ENCODE data around the gene GPR153.

Gene GPR153

GRCh38 chr1:6262555-6263420 lies 1.9 kb upstream of the GPR153 start:
- H3K27ac ChIP-seq (ENCODE audit: insufficient read depth in 1 of 2, low read depth in 1 of 2, low read length in 2 of 2, poor library complexity in 1 of 2, severe bottlenecking in 2 of 2) = no peak overlapping the region

DNA sequence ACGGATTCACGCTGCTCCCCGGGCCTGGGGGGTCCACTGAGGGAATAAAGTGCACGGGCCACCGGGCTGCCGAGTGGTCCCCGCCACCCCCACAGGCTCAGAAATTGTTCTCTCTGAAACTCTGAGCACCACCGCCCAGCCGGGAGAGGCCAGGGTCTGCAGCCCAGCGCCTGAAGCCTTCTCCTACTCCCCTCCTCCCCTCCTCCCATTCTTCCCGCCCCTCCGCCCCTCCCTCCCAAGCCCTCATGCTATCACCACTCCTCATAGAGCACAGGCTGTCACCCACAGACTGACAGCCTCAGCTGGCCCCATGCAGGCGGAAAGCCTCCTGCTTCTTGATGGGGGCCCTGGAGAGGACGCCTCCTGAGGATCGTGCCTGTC lies 707 bp upstream of the GPR153 start:
- peaks cover 0 to 16% (median 14%) of the 10 kb centered on the region in 4 experiments for H3K4me1 ChIP-seq (ENCODE audit: control extremely low read depth in 1 of 4, control insufficient read depth in 4 of 4, insufficient read depth in 4 of 4, low read length in 3 of 4)
- DNase-seq = no peak
- peak overlapping the region in 3 of 7 experiments; percentile 50 to 66 (median 60) for H3K4me3 ChIP-seq (ENCODE audit: control insufficient read depth in 1 of 7, extremely low read depth in 1 of 7, insufficient read depth in 4 of 7, low read depth in 2 of 7, low read length in 6 of 7)
- H3K27ac ChIP-seq (ENCODE audit: insufficient read depth in 1 of 2, low read depth in 1 of 2, low read length in 2 of 2, poor library complexity in 1 of 2, severe bottlenecking in 2 of 2) = no peak overlapping the region
- 14% methylated on average over 12 of the region's 15 CpGs for WGBS (ENCODE audit: insufficient coverage)
- no peaks in the 10 kb centered on the region for H3K9me3 ChIP-seq (ENCODE audit: control extremely low read depth in 1 of 5, control insufficient read depth in 4 of 5, insufficient read depth in 2 of 5, low read depth in 1 of 5, low read length in 4 of 5)
- ChIA-PET POLR2A (no interaction called here), CTCF (no interaction called here)
- peaks cover 0 to 52% (median 24%) of the 10 kb centered on the region in 5 experiments for H3K27me3 ChIP-seq (replicated peaks in 2 of 5; ENCODE audit: control insufficient read depth in 4 of 5, insufficient read depth in 5 of 5, low read length in 4 of 5)
- peaks cover 0 to 3% (median 0%) of the 10 kb centered on the region in 4 experiments for H3K36me3 ChIP-seq (ENCODE audit: control insufficient read depth in 4 of 4, insufficient read depth in 4 of 4, low read length in 3 of 4)

More at GRCh38 chr1:6262555-6263420, 1.9 kb upstream of the GPR153 start:
- CTCF ChIA-PET = interaction anchor here (1.2 kb wide), 1 partner anchor 14 kb away, joined by 4 read pairs; no protein-coding TSS in a partner anchor
- Histone ChIP-seq H3K9me3 (ENCODE audit: control extremely low read depth in 1 of 5, control insufficient read depth in 4 of 5, insufficient read depth in 2 of 5, low read depth in 1 of 5, low read length in 4 of 5) (no peaks in the 10 kb centered on the region), H3K36me3 (ENCODE audit: control insufficient read depth in 4 of 4, insufficient read depth in 4 of 4, low read length in 3 of 4) (peaks cover 0 to 3% (median 0%) of the 10 kb centered on the region in 4 experiments), H3K4me3 (ENCODE audit: control insufficient read depth in 1 of 7, extremely low read depth in 1 of 7, insufficient read depth in 4 of 7, low read depth in 2 of 7, low read length in 6 of 7) (no peak overlapping the region), H3K4me1 (ENCODE audit: control extremely low read depth in 1 of 4, control insufficient read depth in 4 of 4, insufficient read depth in 4 of 4, low read length in 3 of 4) (peaks cover 0 to 16% (median 14%) of the 10 kb centered on the region in 4 experiments), H3K27me3 (replicated peaks in 2 of 5; ENCODE audit: control insufficient read depth in 4 of 5, insufficient read depth in 5 of 5, low read length in 4 of 5) (peaks cover 0 to 45% (median 20%) of the 10 kb centered on the region in 5 experiments)
- POLR2A ChIA-PET = no interaction called here
- 94% methylated on average over 21 of the region's 25 CpGs for WGBS (ENCODE audit: insufficient coverage)
- DNase-seq = no peak

- Histone ChIP-seq H3K27ac (ENCODE audit: insufficient read depth in 1 of 2, low read depth in 1 of 2, low read length in 2 of 2, poor library complexity in 1 of 2, severe bottlenecking in 2 of 2) (no peak overlapping the region), H3K4me3 (ENCODE audit: control insufficient read depth in 1 of 7, extremely low read depth in 1 of 7, insufficient read depth in 4 of 7, low read depth in 2 of 7, low read length in 6 of 7) (peak overlapping the region in 6 of 7 experiments; percentile 23 to 66 (median 50)), H3K36me3 (ENCODE audit: control insufficient read depth in 4 of 4, insufficient read depth in 4 of 4, low read length in 3 of 4) (peaks cover 0 to 3% (median 0%) of the 10 kb centered on the region in 4 experiments), H3K9me3 (ENCODE audit: control extremely low read depth in 1 of 5, control insufficient read depth in 4 of 5, insufficient read depth in 2 of 5, low read depth in 1 of 5, low read length in 4 of 5) (no peaks in the 10 kb centered on the region), H3K27me3 (replicated peaks in 2 of 5; ENCODE audit: control insufficient read depth in 4 of 5, insufficient read depth in 5 of 5, low read length in 4 of 5) (peaks cover 0 to 52% (median 24%) of the 10 kb centered on the region in 5 experiments), H3K4me1 (ENCODE audit: control extremely low read depth in 1 of 4, control insufficient read depth in 4 of 4, insufficient read depth in 4 of 4, low read length in 3 of 4) (peaks cover 0 to 16% (median 14%) of the 10 kb centered on the region in 4 experiments)
- POLR2A ChIA-PET = no interaction called here
- DNase-seq = no peak
- 0% methylated on average over 24 of the region's 61 CpGs for WGBS (ENCODE audit: insufficient coverage)
- CTCF ChIA-PET = no interaction called here
These were observed 414 bp downstream of the GPR153 start for GRCh38 chr1:6260433-6260934.

DNA sequence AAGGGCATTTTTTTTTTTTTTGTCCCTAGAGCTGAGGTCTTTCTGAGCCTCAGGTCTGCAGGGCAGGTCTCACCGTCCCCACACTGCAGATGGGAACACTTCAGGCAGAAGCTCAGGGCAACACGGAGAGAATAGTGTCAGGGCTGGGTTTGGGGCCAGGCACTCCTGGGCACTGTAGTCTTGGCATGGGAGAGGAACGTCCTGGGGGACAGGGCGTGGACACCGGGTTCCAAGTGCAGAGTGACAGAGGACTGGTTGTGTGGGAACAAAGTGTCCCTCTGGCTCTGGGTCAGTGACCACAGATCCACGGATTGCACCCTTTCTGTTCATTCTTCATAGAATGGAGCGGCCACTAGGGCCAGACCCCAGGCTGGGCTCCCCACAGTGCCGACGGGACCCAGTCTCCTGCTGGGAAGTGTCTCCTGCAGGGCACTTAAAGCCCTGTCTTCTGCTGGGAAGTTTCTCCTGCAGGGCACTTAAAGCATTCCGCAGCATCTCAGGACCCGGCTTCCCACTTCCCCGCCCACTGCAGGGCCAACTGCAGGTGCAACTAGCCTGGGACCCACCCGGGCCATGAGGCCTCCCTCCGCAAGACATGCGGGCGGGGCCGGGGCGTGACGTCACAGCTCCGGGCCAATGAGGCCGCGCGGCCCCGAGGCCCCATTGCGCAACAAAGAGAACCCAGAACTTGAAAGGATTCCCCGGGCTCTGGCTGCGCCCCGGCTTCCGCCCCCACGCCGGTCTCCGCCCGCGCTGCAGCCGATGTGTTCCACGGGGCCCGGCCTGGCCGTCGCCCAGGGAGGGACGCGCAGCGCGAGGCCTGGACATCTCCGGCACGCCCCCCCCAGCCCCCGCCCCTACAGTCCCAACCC lies 1.2 kb downstream of the GPR153 start:
- WGBS (ENCODE audit: insufficient coverage) = 11% methylated on average over 25 of the region's 46 CpGs
- ChIA-PET POLR2A (interaction anchor here (0.6 kb wide), 1 partner anchor 10 kb away, joined by 3 read pairs; no protein-coding TSS in a partner anchor), CTCF (interaction anchor here (0.6 to 0.7 kb wide), 2 partner anchors 14 to 137 kb away, joined by 3 read pairs; no protein-coding TSS in a partner anchor)
- Histone ChIP-seq H3K4me3 (ENCODE audit: control insufficient read depth in 1 of 7, extremely low read depth in 1 of 7, insufficient read depth in 4 of 7, low read depth in 2 of 7, low read length in 6 of 7) (peak overlapping the region in 3 of 7 experiments; percentile 50 to 66 (median 57)), H3K36me3 (ENCODE audit: control insufficient read depth in 4 of 4, insufficient read depth in 4 of 4, low read length in 3 of 4) (peaks cover 0 to 3% (median 0%) of the 10 kb centered on the region in 4 experiments), H3K9me3 (ENCODE audit: control extremely low read depth in 1 of 5, control insufficient read depth in 4 of 5, insufficient read depth in 2 of 5, low read depth in 1 of 5, low read length in 4 of 5) (no peaks in the 10 kb centered on the region), H3K27me3 (replicated peaks in 2 of 5; ENCODE audit: control insufficient read depth in 4 of 5, insufficient read depth in 5 of 5, low read length in 4 of 5) (peaks cover 0 to 54% (median 24%) of the 10 kb centered on the region in 5 experiments), H3K4me1 (ENCODE audit: control extremely low read depth in 1 of 4, control insufficient read depth in 4 of 4, insufficient read depth in 4 of 4, low read length in 3 of 4) (peaks cover 0 to 16% (median 14%) of the 10 kb centered on the region in 4 experiments), H3K27ac (ENCODE audit: insufficient read depth in 1 of 2, low read depth in 1 of 2, low read length in 2 of 2, poor library complexity in 1 of 2, severe bottlenecking in 2 of 2) (no peak overlapping the region)
- DNase-seq = peak; percentile 83 to 90 (median 89)

- ChIA-PET POLR2A (no interaction called here), CTCF (interaction anchor here (0.6 to 4.2 kb wide), 3 partner anchors 12 to 136 kb away, joined by 3 to 16 read pairs (median 3); no protein-coding TSS in a partner anchor)
- no peak overlapping the region for H3K27ac ChIP-seq (ENCODE audit: insufficient read depth in 1 of 2, low read depth in 1 of 2, low read length in 2 of 2, poor library complexity in 1 of 2, severe bottlenecking in 2 of 2)
- no peak overlapping the region for H3K4me3 ChIP-seq (ENCODE audit: control insufficient read depth in 1 of 7, extremely low read depth in 1 of 7, insufficient read depth in 4 of 7, low read depth in 2 of 7, low read length in 6 of 7)
- 78% methylated on average over 10 of the region's 10 CpGs for WGBS (ENCODE audit: insufficient coverage)
- no peaks in the 10 kb centered on the region for H3K9me3 ChIP-seq (ENCODE audit: control extremely low read depth in 1 of 5, control insufficient read depth in 4 of 5, insufficient read depth in 2 of 5, low read depth in 1 of 5, low read length in 4 of 5)
- DNase-seq = no peak
- H3K4me1 ChIP-seq (ENCODE audit: control extremely low read depth in 1 of 4, control insufficient read depth in 4 of 4, insufficient read depth in 4 of 4, low read length in 3 of 4) = peaks cover 0 to 16% (median 14%) of the 10 kb centered on the region in 4 experiments
- peaks cover 0 to 63% (median 28%) of the 10 kb centered on the region in 5 experiments for H3K27me3 ChIP-seq (replicated peaks in 2 of 5; ENCODE audit: control insufficient read depth in 4 of 5, insufficient read depth in 5 of 5, low read length in 4 of 5)
- no peaks in the 10 kb centered on the region for H3K36me3 ChIP-seq (ENCODE audit: control insufficient read depth in 4 of 4, insufficient read depth in 4 of 4, low read length in 3 of 4)
These were observed 2.2 kb downstream of the GPR153 start for GRCh38 chr1:6258675-6259074.

DNA sequence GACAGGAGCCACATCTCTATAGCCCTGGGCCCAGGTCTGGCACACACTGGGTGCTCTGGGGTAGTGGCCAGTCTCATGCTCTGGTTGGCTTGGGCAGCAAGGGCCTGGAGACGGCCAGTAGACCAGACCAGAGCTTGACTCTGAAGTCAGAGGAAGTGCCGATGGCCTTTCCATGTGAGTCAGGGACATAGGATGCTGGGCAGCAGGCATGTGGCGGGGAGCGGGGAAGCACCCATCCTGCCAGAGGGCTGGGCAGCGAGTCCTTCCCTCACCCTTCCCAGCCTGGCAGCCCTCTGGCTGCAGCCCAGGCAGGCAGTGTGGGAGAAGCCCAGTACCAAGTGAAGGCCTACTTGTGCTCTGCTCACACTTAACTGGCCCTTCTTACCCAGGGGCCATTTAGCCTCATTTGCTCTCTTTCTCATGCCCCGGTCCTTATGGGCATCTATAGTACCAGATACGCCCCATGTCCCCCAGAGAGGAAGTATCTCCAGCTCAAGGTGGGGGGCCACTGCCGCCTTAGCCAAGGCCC lies 3.3 kb downstream of the GPR153 start:
- H3K36me3 ChIP-seq (ENCODE audit: control insufficient read depth in 4 of 4, insufficient read depth in 4 of 4, low read length in 3 of 4) = no peaks in the 10 kb centered on the region
- no peak overlapping the region for H3K4me3 ChIP-seq (ENCODE audit: control insufficient read depth in 1 of 7, extremely low read depth in 1 of 7, insufficient read depth in 4 of 7, low read depth in 2 of 7, low read length in 6 of 7)
- DNase-seq = no peak
- POLR2A ChIA-PET = no interaction called here
- H3K27me3 ChIP-seq (replicated peaks in 2 of 5; ENCODE audit: control insufficient read depth in 4 of 5, insufficient read depth in 5 of 5, low read length in 4 of 5) = peaks cover 0 to 60% (median 26%) of the 10 kb centered on the region in 5 experiments
- 89% methylated on average over 7 of the region's 8 CpGs for WGBS (ENCODE audit: insufficient coverage)
- H3K27ac ChIP-seq (ENCODE audit: insufficient read depth in 1 of 2, low read depth in 1 of 2, low read length in 2 of 2, poor library complexity in 1 of 2, severe bottlenecking in 2 of 2) = no peak overlapping the region
- no peaks in the 10 kb centered on the region for H3K9me3 ChIP-seq (ENCODE audit: control extremely low read depth in 1 of 5, control insufficient read depth in 4 of 5, insufficient read depth in 2 of 5, low read depth in 1 of 5, low read length in 4 of 5)
- CTCF ChIA-PET = interaction anchor here (4.2 kb wide), 1 partner anchor 11 kb away, joined by 16 read pairs; no protein-coding TSS in a partner anchor
- peaks cover 0 to 16% (median 14%) of the 10 kb centered on the region in 4 experiments for H3K4me1 ChIP-seq (ENCODE audit: control extremely low read depth in 1 of 4, control insufficient read depth in 4 of 4, insufficient read depth in 4 of 4, low read length in 3 of 4)

Data from common myeloid progenitor, CD34-positive (primary cell).